GM12864 (cell line): ENCODE results near the gene SUSD6.

Experiments
- DNase-seq: peaks from one replicate; pipeline ENCODE4 v3.0.0-alpha.2; 2011; ENCODE audit warnings: low read depth
- H3K4me3 ChIP-seq: 2 replicates; pipeline ENCODE4 v1.5.1; 2011; ENCODE audit warnings: mild to moderate bottlenecking, low read depth, low read length, control low read depth
- CTCF ChIP-seq: IDR thresholded peaks from 2 replicates; pipeline ENCODE4 v1.5.1; 2011; ENCODE audit warnings: low read depth, mild to moderate bottlenecking, moderate library complexity, low read length, control low read depth, inconsistent platforms; ENCODE audit errors: missing control alignments

SUSD6 gene

DNA sequence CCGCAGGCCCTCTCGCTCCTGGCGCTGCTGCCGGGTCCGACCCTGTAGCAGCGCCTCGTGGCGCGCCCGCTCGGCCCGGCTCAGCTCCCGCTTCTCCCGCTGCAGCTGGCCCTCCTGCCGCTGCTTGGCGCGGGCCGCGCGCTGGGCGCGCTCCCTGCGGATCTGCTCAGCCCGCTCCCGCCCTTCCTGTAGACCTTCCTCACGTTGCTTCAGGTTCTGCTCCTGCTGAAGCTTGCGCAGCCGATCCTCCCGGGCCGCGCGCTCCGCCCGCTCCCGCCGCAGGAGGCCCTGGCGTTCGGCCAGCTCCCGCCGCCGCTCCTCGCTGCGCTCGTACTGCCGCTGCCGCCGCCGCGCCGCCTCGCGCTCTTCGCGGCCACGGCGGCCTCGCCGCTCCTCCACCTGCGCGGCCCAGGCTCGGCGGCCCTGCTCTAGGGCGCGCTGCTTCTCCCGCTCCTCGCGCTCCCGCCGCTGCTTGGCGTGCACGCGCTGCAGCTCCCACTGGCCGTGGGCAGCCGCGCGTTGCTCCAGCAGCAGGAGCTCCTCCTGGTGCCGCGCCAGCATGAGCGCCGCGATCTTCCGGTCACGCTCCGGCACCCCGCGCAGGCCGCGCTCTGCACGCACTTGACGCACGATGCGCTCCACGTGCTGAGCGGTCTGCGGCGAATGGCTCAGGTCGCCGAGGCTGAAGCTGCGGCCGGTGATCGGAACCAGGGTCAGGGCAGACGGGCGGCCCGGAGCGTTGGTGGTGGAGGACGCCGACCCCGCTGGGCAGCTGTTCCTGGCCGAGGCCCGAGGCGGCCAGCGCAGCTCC lies 39.2 kb upstream of the SUSD6 start:
- no peak for TF ChIP-seq CTCF
- no peak overlapping the region for H3K4me3 ChIP-seq
- no peak for DNase-seq

DNA sequence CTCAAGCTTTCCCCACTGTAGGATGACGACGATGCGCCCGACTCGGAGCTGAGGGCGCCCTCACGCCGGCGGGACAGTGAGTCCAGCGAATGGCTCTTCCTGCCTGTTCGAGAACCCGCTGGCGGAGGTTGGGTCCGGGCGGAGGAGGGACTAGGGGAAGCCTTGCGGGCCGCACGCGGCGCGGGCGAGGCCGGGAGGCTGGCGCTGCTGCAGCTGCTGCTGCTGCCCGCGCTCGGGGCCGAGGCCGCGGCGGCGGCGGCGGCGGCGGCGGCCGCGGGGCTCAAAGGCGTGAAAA lies 38.6 kb upstream of the SUSD6 start:
- no peak overlapping the region for H3K4me3 ChIP-seq
- DNase-seq, result no peak
- TF ChIP-seq CTCF, result no peak

DNA sequence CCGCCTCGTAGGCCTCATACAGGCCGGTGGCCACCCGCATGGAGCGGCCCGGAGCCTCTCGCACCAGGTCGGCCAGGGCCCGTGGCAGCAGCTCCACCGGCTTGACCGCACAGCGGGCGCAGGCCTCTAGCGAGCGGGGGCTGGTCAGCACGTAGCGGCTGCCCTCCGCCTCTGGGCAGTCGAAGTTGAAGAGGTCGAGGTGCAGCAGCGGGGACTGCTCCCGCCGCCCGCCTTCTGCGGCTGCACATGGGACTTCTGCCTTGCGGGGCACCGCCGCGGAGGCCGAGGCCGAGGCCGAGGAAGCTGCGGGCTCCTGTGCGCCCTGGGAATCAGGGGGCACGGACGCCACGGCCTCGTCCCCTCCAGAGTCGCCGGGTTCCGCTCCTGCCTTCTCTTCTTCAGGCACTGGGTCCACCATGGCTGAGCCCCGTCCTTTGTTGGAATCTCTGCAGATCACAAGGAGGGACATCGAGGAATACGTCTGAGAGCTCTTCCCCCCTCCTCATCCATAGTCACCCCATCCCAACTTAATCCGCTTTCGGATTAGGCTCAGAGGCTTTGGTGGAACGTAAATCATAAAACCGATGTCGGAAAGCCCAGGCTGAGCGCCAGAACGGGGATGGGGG lies 38.1 kb upstream of the SUSD6 start:
- no peak overlapping the region for H3K4me3 ChIP-seq
- no peak for TF ChIP-seq CTCF
- no peak for DNase-seq

DNA sequence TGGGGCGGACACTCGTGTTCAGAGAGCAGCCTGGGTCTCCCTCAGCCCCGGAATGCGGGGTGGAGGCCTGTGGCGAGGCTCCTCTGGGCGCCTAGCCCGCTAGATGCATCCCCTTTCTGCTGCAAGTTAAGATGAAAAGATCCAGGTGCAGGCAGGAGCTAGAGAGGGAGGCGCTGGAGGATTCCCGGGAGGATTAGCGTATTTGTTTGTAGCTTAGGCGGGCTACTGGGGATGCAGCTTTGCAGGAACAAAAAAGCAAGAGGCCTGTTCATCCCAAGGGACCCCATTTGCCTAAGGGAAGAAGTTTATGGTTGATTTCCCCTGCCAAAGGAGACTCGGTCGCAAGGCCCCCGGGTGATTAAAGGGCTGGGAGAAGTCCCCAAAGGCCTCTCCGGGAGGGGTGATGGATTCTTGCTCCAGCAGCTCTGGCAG lies 37.5 kb upstream of the SUSD6 start:
- H3K4me3 ChIP-seq, result no peak overlapping the region
- DNase-seq, result no peak
- TF ChIP-seq CTCF, result no peak

- TF ChIP-seq CTCF, result peak; percentile 83
- peak within 1 kb of the TSS; percentile 14; the same call in 1 of the 2 replicates for H3K4me3 ChIP-seq
- no peak for DNase-seq
These were observed 37.0 kb upstream of the SUSD6 start, which contains the start of gene CCDC177 for GRCh38 chr14:69574263-69574953. CCDC177 (minus strand) TSS chr14:69574871; CDS start chr14:69573622, 1,249 bp downstream.

DNA sequence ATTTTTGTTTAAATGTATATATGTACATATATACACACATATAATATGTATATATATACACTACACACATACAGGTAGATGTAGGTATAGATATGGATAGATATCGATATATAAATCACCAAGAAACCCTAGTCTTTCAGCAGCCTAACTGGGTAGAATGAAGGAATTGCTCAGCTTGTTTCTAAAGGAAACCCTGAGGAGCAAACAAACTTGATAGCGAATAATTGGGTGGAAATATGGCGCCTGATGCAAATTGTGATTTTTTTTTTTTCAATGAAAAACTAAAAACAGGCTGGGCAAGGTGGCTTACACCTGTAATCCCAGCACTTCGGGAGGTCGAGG lies 36.5 kb upstream of the SUSD6 start:
- no peak for DNase-seq
- H3K4me3 ChIP-seq, result no peak overlapping the region
- TF ChIP-seq CTCF, result no peak
